Embryonic facial prominence (tissue), 1 donor: ENCODE results near the gene ATP1A4.
"Not testable (repeated sequence)": the region's sequence is repeated elsewhere in the genome, so short reads cannot be mapped to it uniquely, and the experiment has no call there.

ENCODE experiments used
- DNase-seq: peaks from one replicate; pipeline ENCODE4 v3.0.0-alpha.2; 2016; ENCODE audit errors: extremely low spot score

Gene ATP1A4

DNA sequence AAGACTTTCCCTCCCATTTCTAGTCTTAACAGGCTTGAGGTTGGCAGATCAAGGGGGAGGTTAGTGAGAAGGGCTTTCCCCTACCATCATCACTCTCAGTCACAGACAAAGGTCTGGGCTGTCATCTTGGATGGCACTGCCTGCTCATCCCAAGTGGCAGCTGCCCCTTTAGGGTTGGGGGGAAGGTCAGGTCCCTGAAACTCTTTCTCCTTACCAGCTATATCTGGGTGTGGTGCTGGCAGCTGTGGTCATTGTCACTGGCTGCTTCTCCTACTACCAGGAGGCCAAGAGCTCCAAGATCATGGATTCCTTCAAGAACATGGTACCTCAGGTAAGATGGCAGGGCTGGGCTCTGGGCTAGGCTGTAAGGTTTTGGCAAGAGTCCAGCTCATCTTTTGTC lies 27.7 kb upstream of the ATP1A4 start:
- no peak for DNase-seq

DNA sequence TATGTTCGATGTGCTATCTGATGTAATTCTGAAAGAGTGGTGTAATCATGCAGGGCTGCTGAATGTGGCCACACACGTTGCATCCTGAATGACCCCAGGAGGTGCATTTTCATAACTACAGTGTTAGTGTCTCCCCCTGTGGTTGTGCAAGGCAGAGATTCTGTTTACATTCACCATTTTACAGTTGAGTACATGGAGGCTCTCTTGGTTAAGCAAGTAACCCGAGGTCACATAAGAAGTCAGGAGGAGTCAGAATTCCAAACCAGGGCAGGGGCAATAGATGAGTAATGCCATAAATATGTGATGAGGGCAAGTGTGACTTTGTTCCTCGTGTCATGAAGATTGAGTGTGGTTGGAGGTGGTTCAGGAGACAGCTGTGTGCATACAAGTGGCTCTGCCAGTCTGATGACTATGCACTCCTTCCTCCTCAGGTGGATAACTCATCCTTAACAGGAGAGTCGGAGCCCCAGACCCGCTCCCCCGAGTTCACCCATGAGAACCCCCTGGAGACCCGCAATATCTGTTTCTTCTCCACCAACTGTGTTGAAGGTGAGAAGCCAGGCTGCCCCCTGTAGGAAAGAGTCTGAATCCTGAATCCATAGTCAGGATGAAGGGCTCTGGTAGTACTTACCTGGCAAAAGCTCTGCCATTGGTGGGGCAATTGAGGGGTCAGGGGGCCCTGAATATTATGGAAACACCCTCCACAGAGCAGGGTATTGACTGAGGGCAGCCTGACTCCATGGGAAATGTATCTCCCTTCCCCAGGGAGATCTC lies 26.5 kb upstream of the ATP1A4 start:
- no peak for DNase-seq

DNA sequence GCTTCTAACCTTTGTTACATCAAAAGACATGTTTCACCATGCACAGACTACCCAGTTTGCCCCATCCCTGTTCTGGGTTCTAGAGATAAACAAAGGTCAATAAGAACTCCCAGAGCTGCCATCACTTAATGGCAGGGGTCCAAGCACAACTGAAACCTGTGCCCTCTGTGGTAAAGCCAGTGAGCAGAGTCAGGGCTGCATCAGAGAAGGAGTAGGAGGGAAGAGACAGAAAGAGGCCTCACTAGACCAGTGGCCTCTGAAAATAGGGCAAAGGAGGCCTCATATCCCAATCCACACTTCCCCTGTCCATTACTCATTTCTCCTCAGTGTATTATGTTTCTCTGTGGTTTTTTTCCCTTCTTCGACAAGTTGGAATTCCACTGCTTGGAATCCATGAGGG lies 25.7 kb upstream of the ATP1A4 start:
- DNase-seq: no peak

DNA sequence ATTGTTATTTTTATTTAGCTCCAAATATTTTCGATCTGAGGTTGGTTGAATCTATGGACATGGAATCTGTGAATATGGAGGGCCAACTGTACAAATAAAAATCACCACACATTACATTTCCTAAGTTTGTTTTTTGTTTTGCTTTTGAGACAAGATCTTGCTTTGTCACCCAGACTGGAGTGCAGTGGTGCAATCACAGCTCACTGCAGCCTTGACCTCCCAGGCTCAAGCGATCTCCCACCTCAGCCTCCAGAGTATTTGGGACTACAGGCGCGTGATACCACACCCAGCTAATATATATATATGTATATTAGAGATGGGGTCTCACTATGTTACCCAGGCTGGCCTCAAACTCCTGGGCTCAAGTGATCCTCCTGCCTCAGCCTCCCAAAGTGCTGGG lies 25.1 kb upstream of the ATP1A4 start:
- not testable (repeated sequence) for DNase-seq

DNA sequence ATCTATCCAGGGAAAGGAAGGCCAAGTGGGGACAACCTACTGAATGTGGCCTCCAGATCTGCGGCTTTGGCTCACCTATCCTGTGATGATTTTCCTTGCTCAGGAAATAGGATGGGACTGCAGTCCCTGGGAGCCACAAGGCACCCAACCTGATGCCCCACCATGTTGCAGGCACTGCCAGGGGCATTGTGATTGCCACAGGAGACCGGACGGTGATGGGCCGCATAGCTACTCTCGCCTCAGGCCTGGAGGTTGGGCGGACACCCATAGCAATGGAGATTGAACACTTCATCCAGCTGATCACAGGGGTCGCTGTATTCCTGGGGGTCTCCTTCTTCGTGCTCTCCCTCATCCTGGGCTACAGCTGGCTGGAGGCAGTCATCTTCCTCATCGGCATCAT lies 24.0 kb upstream of the ATP1A4 start:
- no peak for DNase-seq

DNA sequence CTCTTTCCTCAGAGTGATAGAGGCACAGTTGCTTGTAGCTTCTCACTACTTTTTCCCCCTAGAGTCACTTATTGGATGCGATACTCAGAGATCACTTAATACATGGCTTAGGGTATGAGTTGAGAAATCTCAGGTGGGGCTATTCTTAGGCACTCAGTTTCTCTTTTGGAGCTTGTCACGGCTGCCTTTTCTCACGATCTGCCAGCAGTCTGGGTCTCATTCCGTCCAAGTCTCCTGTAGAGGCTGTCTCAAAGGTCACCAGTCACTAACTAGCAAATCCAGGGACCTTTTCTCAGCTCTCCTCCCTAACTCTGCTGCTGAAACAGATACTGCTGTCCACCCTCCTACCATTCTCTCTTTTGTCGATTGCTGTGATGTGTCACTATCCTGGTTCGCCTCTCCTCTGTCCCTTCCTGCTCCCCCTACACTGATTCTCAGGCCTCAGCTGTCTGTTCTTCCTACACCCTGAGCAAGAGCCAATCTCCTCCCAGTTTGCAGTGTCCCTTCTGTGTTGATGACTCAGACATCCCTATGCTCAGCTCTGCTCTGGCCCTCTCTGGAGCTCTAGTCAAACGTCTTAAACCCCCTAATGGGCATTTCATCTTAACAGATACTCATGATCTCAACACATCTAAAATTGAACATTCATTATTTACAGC lies 23.4 kb upstream of the ATP1A4 start:
- DNase-seq: no peak

DNA sequence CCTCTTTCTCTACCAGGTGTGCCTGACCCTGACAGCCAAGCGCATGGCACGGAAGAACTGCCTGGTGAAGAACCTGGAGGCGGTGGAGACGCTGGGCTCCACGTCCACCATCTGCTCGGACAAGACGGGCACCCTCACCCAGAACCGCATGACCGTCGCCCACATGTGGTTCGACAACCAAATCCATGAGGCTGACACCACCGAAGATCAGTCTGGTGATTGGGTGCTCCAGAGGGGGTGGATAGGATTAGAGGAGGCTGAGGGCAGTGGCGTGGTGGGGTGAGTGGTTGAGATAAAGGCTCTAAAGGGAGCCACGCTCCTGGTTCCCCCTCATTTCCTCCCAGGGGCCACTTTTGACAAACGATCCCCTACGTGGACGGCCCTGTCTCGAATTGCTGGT lies 22.8 kb upstream of the ATP1A4 start:
- DNase-seq: no peak

DNA sequence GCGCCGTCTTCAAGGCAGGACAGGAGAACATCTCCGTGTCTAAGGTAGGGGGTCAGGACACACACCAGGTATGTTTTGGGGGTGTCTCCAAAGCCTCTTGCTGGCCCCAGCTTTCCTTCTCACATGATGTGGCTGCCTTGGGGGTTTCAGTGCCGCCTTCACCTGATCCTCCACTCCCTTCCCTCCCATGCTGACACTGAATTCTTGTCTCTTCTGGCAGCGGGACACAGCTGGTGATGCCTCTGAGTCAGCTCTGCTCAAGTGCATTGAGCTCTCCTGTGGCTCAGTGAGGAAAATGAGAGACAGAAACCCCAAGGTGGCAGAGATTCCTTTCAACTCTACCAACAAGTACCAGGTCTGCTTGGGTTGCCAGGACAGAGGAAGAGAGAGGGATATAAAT lies 22.4 kb upstream of the ATP1A4 start:
- DNase-seq: no peak

DNA sequence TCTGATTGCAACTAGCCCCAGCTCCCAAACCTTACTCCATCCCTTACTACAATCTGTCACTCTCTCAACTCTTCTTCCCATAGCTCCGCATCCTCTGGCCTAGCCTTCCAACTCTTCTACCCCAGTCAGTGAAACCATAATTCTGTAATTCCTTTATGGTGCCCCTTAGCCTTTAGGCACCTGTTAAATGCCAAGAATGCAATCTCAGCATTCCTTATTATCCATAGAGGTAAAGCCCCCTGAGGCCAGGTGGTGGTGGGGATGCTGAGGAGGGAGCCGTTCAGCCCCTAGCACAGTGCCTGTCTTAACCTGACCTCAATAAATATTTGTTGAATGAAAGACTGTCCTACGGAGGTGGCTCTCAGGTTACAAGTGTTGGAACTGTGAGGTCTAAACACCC lies 21.8 kb upstream of the ATP1A4 start:
- no peak for DNase-seq

DNA sequence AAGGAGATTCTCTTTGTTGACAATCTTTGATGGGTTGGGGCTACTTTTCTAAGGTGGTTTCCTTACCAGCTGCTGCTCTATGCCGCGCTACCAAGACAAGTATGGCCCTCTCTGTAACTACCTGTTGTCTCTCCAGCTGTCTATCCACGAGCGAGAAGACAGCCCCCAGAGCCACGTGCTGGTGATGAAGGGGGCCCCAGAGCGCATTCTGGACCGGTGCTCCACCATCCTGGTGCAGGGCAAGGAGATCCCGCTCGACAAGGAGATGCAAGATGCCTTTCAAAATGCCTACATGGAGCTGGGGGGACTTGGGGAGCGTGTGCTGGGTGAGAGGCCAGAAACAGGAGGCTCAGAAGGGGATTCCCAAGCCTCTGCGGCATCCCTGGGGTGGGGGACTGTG lies 21.4 kb upstream of the ATP1A4 start:
- no peak for DNase-seq

DNA sequence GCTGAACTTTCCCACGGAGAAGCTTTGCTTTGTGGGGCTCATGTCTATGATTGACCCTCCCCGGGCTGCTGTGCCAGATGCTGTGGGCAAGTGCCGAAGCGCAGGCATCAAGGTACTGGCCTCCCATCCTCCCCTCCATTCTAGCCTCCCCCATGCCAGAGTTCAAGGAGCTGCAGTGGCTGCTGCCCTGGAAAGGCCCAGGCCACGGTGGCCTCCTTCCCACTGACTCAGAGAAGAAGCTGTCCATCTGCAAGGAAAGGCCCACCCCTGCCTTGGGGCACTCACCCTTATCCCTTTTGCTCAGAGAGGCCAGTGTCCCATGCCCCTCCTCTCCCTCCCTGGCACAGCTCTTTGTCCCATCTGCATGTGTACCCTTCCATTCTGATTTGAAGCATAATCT lies 20.9 kb upstream of the ATP1A4 start:
- DNase-seq: no peak

DNA sequence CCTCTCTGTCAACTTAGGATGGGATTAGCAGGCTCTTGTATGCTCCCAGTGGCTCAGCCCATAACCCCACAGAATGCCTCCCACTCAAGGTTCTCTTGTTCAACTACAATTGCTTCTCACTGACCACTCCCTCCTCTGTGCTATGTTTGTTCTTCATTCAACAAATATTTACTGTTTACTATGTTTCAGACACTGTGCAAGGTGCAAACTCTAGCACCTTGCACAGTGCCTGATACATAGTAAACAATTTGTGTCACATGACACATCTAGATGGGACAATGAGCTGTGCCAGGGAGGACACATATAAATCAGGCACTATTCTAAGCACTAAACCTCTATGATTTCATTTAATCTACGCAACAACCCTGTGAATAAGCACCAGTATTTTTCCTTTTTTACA lies 20.5 kb upstream of the ATP1A4 start:
- no peak for DNase-seq

DNA sequence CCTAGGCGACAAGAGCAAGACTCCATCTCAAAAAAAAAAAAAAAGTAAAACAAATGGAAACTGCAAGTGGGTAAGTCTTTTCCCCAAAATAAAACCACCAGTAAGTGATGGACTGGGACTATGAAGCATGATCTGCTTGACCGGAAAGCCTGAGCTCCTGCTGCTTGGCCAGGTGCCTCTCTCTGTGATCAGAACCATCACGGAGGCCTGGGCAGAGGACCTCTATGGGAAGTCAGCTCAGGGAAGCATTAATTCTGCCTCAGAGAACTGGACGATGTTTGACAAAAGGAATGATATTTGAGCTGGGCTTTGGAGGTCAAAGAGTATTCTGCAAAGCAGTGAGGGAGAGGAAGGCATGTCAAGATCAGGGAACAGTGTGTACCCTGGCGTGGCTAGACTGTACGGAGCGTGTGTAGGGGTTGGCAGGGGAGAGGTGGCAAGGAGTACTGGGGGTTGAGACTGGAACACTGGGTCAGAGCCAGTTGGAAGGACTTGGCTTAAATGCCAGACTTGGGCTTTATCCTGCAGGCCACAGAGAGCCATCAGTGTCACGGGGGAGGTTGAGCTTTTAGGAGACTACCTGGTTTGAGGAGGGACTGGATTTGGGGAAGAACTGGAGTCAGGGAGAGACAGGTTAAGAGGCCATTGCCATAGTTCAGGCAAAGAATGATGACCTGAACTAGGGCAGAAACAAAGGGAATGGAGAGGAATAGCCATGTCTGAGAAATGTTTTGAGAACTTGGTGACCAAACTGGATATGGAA lies 19.4 kb upstream of the ATP1A4 start:
- no peak for DNase-seq

DNA sequence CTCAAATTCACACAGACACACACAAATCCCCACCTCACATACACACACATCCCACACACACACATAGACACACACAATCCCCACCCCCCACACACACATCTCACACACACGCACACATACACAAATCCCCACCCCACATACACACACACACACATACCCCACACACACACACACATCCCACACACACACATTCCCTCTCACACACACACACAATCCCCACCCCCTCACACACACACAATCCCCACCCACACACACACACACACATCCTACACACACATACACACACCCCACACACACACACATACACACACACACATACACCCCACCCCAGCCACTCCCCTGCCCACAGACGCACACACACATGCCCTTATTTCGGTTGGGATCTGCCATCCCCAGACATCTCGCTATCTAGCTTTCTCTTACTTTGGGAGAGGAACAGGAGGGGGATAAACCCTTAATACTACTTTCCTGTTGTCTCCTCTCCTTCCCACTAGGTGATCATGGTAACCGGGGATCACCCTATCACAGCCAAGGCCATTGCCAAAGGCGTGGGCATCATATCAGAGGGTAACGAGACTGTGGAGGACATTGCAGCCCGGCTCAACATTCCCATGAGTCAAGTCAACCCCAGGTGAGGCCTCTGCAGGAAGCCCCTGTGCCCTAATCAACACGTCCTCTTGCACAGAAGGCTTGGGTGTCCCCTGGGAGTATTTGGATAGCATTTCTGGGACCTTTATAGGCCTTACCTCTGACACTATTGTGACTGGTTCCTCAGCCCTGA lies 17.2 kb upstream of the ATP1A4 start:
- DNase-seq: no peak

DNA sequence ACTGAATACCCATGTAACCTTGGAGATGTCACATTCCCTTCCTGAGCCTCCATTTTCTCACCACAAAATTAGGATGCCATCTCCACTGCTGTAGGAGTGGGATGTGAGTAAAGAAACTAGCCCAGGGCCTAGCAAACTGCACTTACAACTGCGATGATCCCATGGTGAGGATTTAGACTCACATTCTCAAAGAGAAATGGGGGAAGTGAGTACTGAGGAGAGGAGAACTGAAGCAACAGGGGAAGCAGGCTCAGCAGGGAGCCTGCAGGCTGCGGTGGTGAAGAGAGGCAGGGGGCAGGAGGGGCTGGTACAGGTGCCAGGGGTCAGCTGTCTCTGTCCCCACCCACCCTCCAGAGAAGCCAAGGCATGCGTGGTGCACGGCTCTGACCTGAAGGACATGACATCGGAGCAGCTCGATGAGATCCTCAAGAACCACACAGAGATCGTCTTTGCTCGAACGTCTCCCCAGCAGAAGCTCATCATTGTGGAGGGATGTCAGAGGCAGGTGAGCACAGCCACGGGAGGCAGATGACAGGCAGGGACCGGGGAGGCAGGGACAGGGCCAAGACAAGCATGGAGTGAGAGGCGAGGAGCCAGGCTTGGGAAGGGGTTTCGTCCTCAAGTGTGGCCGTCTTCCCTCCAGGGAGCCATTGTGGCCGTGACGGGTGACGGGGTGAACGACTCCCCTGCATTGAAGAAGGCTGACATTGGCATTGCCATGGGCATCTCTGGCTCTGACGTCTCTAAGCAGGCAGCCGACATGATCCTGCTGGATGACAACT lies 16.4 kb upstream of the ATP1A4 start:
- DNase-seq: no peak

DNA sequence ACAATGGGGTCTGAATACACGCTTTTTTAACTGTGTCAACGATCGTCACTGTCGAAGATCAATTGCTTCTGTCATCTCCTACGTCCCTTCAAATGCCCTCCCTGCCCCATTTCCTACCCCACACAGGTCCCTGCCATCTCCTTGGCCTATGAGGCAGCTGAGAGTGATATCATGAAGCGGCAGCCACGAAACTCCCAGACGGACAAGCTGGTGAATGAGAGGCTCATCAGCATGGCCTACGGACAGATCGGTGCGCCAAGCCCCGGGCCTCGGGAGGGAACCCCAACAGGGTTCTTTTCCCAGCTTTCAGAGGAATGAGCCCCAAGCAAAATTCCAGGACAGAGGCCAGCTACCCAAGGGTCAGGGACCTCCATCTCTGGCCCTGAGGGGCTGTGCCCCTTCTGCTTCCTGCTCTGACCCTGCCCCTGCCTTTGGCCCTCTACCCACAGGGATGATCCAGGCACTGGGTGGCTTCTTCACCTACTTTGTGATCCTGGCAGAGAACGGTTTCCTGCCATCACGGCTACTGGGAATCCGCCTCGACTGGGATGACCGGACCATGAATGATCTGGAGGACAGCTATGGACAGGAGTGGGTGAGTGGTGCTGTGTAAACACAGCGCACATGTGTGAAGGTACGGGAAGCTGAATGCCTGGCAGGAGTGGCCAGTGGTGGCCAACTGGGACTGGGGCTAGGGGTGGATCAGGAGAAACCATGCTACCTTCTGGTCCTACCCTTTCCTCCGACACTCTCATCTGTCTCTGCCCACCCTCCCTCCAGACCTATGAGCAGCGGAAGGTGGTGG lies 15.1 kb upstream of the ATP1A4 start:
- DNase-seq: no peak

DNA sequence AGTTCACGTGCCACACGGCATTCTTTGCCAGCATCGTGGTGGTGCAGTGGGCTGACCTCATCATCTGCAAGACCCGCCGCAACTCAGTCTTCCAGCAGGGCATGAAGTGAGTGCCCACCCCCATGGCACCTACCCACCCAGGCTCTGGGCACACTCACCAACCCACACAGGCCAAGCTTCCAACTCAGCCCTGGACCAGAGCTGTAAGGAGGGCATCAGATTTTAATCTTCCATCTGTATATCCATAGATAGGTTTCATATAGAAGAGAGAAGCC lies 14.5 kb upstream of the ATP1A4 start:
- no peak for DNase-seq

DNA sequence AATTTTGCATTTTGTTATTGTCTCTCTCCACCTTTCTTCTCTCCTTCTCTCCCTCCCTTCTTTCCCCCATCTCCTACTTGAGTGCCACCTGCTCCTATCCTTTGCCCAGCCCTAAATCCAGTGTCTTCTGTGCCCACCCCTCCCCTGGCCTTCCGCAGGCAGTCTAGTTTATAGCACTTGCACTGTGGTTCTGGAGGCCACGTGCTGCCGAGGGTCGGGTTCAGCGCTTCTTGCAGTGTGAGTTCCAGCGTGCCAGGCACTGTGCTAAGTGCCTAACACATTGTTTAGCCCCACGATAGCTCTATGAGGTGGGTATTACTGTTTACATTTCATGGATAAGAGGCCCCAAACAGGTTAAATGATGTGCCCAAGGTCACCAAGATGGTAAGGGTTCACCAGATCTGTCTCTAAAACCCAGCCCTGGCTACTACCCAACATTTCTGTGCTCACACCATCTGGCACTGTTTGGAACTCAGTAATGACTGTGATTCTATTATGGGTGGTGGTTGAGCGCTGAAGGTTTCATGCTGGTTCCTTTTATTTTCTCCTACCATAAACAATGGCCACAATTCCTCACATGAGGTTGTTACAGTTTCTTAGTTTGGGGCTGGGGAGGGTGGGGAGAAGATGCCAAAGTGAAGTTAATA lies 14.1 kb upstream of the ATP1A4 start:
- DNase-seq: no peak

DNA sequence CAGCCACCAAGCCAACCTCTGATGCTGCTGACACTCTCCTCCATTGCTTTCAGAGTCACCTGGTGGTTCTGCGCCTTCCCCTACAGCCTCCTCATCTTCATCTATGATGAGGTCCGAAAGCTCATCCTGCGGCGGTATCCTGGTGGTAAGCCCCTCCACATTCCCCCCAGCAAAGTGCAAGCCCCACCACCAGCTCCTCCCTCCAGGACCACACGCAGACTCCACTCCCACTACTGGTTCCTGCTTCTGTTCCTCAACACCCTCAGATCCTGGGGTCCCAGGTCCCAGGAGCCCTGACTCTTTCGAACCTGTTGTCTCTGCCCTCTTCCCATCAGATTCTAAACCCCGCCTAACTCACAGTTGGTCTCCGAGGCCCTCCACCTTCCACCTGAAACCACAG lies 11.6 kb upstream of the ATP1A4 start:
- no peak for DNase-seq

DNA sequence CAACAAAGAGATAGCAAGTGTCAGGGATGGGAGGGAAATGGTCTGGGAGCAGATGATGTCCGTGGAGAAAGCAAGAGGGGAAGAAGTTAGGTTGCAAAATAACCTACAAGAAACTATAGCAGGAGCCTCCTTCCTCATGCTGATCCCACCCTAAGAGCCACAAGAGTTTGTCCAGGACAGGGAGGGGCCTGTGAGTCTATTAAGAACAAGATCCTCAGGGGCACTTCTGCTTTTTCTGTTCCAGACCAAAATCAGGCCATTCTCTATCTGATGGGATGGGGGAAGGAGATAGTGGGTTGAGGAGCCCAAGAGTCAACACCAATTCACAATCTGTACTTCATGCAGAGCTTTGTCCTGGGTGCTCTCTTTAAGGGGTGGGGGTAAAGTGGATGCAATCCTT lies 7.7 kb upstream of the ATP1A4 start:
- DNase-seq: no peak
